Panc1 (cell line): ENCODE data around the gene CAMK4. TPM values are rescaled to one million over a fixed set of nuclear protein-coding genes. Genes with fewer than 3 reads are reported as not detected.

Experiments used
- ATAC-seq: fragments of 200-7000 bp; cut with Tn5 transposase; 2 replicates; pipeline ENCODE4 v1.9.1; 2020; ENCODE audit warnings: mild to moderate bottlenecking, moderate library complexity
- BruUV-seq: library from RNA; stranded (reverse); fragments of 400-500 nt; replicated peaks from 2 replicates; lab custom pipeline; 2021; lab: Mats Ljungman, UMichigan
- CTCF ChIA-PET: fragments of 300-600 bp; sonication (Branson Sonifier 250); formaldehyde crosslinking; loops from one replicate; lab custom pipeline; 2022; ENCODE audit warnings: antibody characterized with exemption; lab: Charles Lee
- POLR2A ChIA-PET: fragments of 300-600 bp; sonication (Branson Sonifier 250); formaldehyde crosslinking; loops from one replicate; lab custom pipeline; 2022; ENCODE audit warnings: antibody characterized with exemption; lab: Charles Lee
- DNase-seq: peaks from one replicate; pipeline ENCODE4 v3.0.0-alpha.2; 2010; ENCODE audit warnings: low read depth, low spot score
- H3K27ac ChIP-seq: 2 replicates; pipeline ENCODE4 v1.5.1; 2011; ENCODE audit warnings: mild to moderate bottlenecking, low read length, inconsistent platforms
- H3K27me3 ChIP-seq: fragments of 200-500 bp; sonication (Bioruptor generic); 2 replicates; pipeline ENCODE4 v1.6.0; 2014; ENCODE audit warnings: low read length, inconsistent platforms; ENCODE audit not compliant: control insufficient read depth, insufficient read depth
- H3K36me3 ChIP-seq: fragments of 200-500 bp; sonication (Bioruptor generic); 2 replicates; pipeline ENCODE4 v1.5.1; 2014; ENCODE audit warnings: inconsistent platforms, mild to moderate bottlenecking, low read length, moderate library complexity; ENCODE audit not compliant: control insufficient read depth, insufficient read depth
- H3K4me1 ChIP-seq: 2 replicates; pipeline ENCODE4 v1.5.1; 2011; ENCODE audit warnings: inconsistent platforms, mild to moderate bottlenecking, low read length, moderate library complexity; ENCODE audit not compliant: control insufficient read depth, insufficient read depth
- H3K4me3 ChIP-seq, 2 experiments: 2 replicates each; pipeline ENCODE4 v1.5.1; 2011 to 2012; ENCODE audit warnings: low read depth in 2 of 2, low read length in 2 of 2, mild to moderate bottlenecking in 2 of 2, inconsistent platforms in 1 of 2, moderate library complexity in 1 of 2
- H3K9me3 ChIP-seq: fragments of 200-500 bp; sonication (Bioruptor generic); 2 replicates; pipeline ENCODE4 v1.5.1; 2014; ENCODE audit warnings: low read depth, mild to moderate bottlenecking, inconsistent platforms, low read length, moderate library complexity; ENCODE audit not compliant: control insufficient read depth, insufficient read depth
- CTCF ChIP-seq: fragments of 450-650 bp; IDR thresholded peaks from 2 replicates; pipeline ENCODE4 v1.5.1; 2017; ENCODE audit warnings: mild to moderate bottlenecking
- POLR2AphosphoS5 ChIP-seq: IDR thresholded peaks from 2 replicates; pipeline ENCODE4 v1.6.1; 2012; ENCODE audit warnings: mild to moderate bottlenecking, low read depth, low read length, moderate library complexity
- REST ChIP-seq, 2 experiments: IDR thresholded peaks; 2 replicates each; pipeline ENCODE4 v1.6.1; 2011 to 2012; ENCODE audit warnings: low read depth in 2 of 2, control low read depth in 1 of 2, low read length in 1 of 2, mild to moderate bottlenecking in 1 of 2, moderate library complexity in 1 of 2; ENCODE audit not compliant: insufficient read depth in 1 of 2
- SIN3A ChIP-seq: IDR thresholded peaks from 2 replicates; pipeline ENCODE4 v1.6.1; 2012; ENCODE audit warnings: low read depth, mild to moderate bottlenecking, low read length, moderate library complexity, borderline replicate concordance; ENCODE audit not compliant: insufficient read depth
- TCF7L2 ChIP-seq: IDR thresholded peaks from 2 replicates; pipeline ENCODE4 v1.6.1; 2011; ENCODE audit warnings: mild to moderate bottlenecking, low read depth, low read length, inconsistent platforms
- in situ Hi-C: cut with HindIII; loops from 2 replicates; pipeline ENCODE4 v1.10.0; 2016; ENCODE audit warnings: low sequenced_read_pairs, low pct_unique_long_range_greater_than_20kb
- intact Hi-C: fragments of 100-400 bp; cut with micrococcal nuclease; formaldehyde crosslinking; loops from one replicate; pipeline ENCODE4 v1.10.0; 2022; ENCODE audit not compliant: unreplicated experiment
- total RNA-seq: library from RNA; stranded (reverse); gene quantifications from one replicate; pipeline ENCODE4 v1.2.1, GENCODE V29; 2021; ENCODE audit not compliant: unreplicated experiment

CAMK4 gene
- total RNA-seq, 1 experiment from 2014 or later = 0.39 TPM

GRCh38 chr5:111321376-111321775 lies 97.2 kb downstream of the CAMK4 start:
- ATAC-seq (no peak), DNase-seq (no peak)
- no peak for TF ChIP-seq SIN3A
- no peak for TF ChIP-seq TCF7L2
- no peak for TF ChIP-seq REST (IDR thresholded peaks at IDR 0.05; ENCODE audit: insufficient read depth in 1 of 2, low read depth in 2 of 2, low read length in 1 of 2)
- TF ChIP-seq CTCF = no peak
- TF ChIP-seq POLR2AphosphoS5 = no peak
- Histone ChIP-seq H3K9me3 (no peaks in the 10 kb centered on the region), H3K4me1 (no peaks in the 10 kb centered on the region), H3K27ac (no peak overlapping the region), H3K36me3 (no peaks in the 10 kb centered on the region), H3K4me3 (no peak overlapping the region), H3K27me3 (no peaks in the 10 kb centered on the region)
- CTCF ChIA-PET = no interaction called here
- in situ Hi-C loops (no loop called here), intact Hi-C loops (no loop called here)
- no TSS peak for BruUV-seq
- POLR2A ChIA-PET = no interaction called here

- POLR2A ChIA-PET = no interaction called here
- Histone ChIP-seq H3K9me3 (no peaks in the 10 kb centered on the region), H3K4me1 (no peaks in the 10 kb centered on the region), H3K27me3 (no peaks in the 10 kb centered on the region), H3K27ac (no peak overlapping the region), H3K4me3 (no peak overlapping the region), H3K36me3 (no peaks in the 10 kb centered on the region)
- TF ChIP-seq SIN3A (no peak), TCF7L2 (no peak), REST (IDR thresholded peaks at IDR 0.05; ENCODE audit: insufficient read depth in 1 of 2, low read depth in 2 of 2, low read length in 1 of 2) (no peak), CTCF (no peak), POLR2AphosphoS5 (no peak)
- no TSS peak for BruUV-seq
- CTCF ChIA-PET = no interaction called here
- DNase-seq (no peak), ATAC-seq (no peak)
- intact Hi-C loops = no loop called here
- in situ Hi-C loops = no loop called here
Observed at GRCh38 chr5:111326551-111326950, 102.4 kb downstream of the CAMK4 start.
